Stimulated activated CD8-positive, alpha-beta memory T cell treated with anti-CD3 and anti-CD28 coated beads, Interleukin-15, amount 100 ng/mL, for 1 hour (primary cell): ENCODE data around the gene MAGEA9B.
"Not testable (repeated sequence)": the region's sequence is repeated elsewhere in the genome, so short reads cannot be mapped to it uniquely, and the experiment has no call there.

Experiments used
- DNase-seq: peaks from one replicate; pipeline ENCODE4 v3.0.0-alpha.2; 2020; ENCODE audit warnings: low read depth

MAGEA9B gene

GRCh38 chrX:149570668-149571067 lies 16.6 kb downstream of the MAGEA9B start:
- DNase-seq: no peak

- DNase-seq: no peak
Observed at GRCh38 chrX:149569770-149570169, 17.5 kb downstream of the MAGEA9B start.

- DNase-seq: no peak
Observed at GRCh38 chrX:149568701-149569296, 18.5 kb downstream of the MAGEA9B start.

GRCh38 chrX:149567621-149568417 lies 19.4 kb downstream of the MAGEA9B start:
- DNase-seq: no peak

- DNase-seq: no peak
Observed at GRCh38 chrX:149563359-149563758, 23.9 kb downstream of the MAGEA9B start.

- DNase-seq: not testable (repeated sequence)
Observed at GRCh38 chrX:149555251-149555650, 32.0 kb downstream of the MAGEA9B start.

GRCh38 chrX:149551939-149552248 lies 35.4 kb downstream of the MAGEA9B start:
- not testable (repeated sequence) for DNase-seq

- not testable (repeated sequence) for DNase-seq
Observed at GRCh38 chrX:149551245-149551938, 35.9 kb downstream of the MAGEA9B start.

GRCh38 chrX:149550454-149550853 lies 36.8 kb downstream of the MAGEA9B start:
- not testable (repeated sequence) for DNase-seq

- not testable (repeated sequence) for DNase-seq
Observed at GRCh38 chrX:149549701-149550100, 37.6 kb downstream of the MAGEA9B start, which contains the start of gene HSFX3. TSS of gene HSFX3 (minus strand) at chrX:149549924. CDS start at chrX:149549852, 72 bp downstream.

- not testable (repeated sequence) for DNase-seq
Observed at GRCh38 chrX:149547782-149548181, 39.5 kb downstream of the MAGEA9B start.

- not testable (repeated sequence) for DNase-seq
Observed at GRCh38 chrX:149546962-149547361, 40.3 kb downstream of the MAGEA9B start.

GRCh38 chrX:149545545-149546543 lies 41.4 kb downstream of the MAGEA9B start:
- DNase-seq: not testable (repeated sequence)

- no peak for DNase-seq
Observed at GRCh38 chrX:149541521-149542047, 45.7 kb downstream of the MAGEA9B start.

- peak; percentile 70 for DNase-seq
Observed at GRCh38 chrX:149540621-149541520, 46.4 kb downstream of the MAGEA9B start, which contains the start of gene EOLA1. TSS of gene EOLA1 (plus strand) at chrX:149541012. CDS start at chrX:149545631, 4,619 bp downstream.

GRCh38 chrX:149540131-149540620 lies 47.1 kb downstream of the MAGEA9B start:
- DNase-seq: peak; percentile 86

GRCh38 chrX:149539283-149540130 lies 47.8 kb downstream of the MAGEA9B start:
- DNase-seq: peak; percentile 71

GRCh38 chrX:149537474-149537873 lies 49.8 kb downstream of the MAGEA9B start:
- DNase-seq: not testable (repeated sequence)
